Sigmoid colon (tissue), 7 donors: ENCODE data around the gene STX19. TPM values are rescaled to one million over a fixed set of nuclear protein-coding genes. Genes with fewer than 3 reads are reported as not detected.
"Not testable (repeated sequence)": the region's sequence is repeated elsewhere in the genome, so short reads cannot be mapped to it uniquely, and the experiment has no call there.

Experiments used
- DNase-seq: peaks from one replicate; pipeline ENCODE4 v3.0.0-alpha.2; 2019
- H3K27ac ChIP-seq, 4 donors: fragments of 200-600 bp; sonication (generic); one replicate each; pipeline ENCODE4 v1.5.1; 2016 to 2019; ENCODE audit warnings: mild to moderate bottlenecking in 1 of 4
- H3K27me3 ChIP-seq, 3 donors: fragments of 200-600 bp; sonication (generic); one replicate each; pipeline ENCODE4 v1.5.1; 2019; ENCODE audit warnings: mild to moderate bottlenecking in 1 of 3
- H3K36me3 ChIP-seq, 4 donors: fragments of 200-600 bp; sonication (generic); one replicate each; pipeline ENCODE4 v1.5.1; 2016 to 2019
- H3K4me1 ChIP-seq, 4 donors: fragments of 200-600 bp; sonication (generic); one replicate each; pipeline ENCODE4 v1.5.1; 2017 to 2019
- H3K4me3 ChIP-seq, 4 donors: fragments of 200-600 bp; sonication (generic); one replicate each; pipeline ENCODE4 v1.5.1; 2017 to 2019; ENCODE audit warnings: mild to moderate bottlenecking in 2 of 4, moderate library complexity in 1 of 4
- H3K9me3 ChIP-seq, 4 donors: fragments of 200-600 bp in 3 of 4; sonication (generic) in 3 of 4; one replicate each; pipeline versions ENCODE4 v1.5.1 to v1.6.1; 2013 to 2019
- CTCF ChIP-seq, 4 experiments: fragments of 450-650 bp in 3 of 4; fragments of 200-600 bp in 1 of 4; IDR thresholded peaks; one replicate each; pipeline ENCODE4 v1.5.1; 2016 to 2019; ENCODE audit warnings: antibody characterized with exemption in 4 of 4, mild to moderate bottlenecking in 3 of 4, moderate library complexity in 2 of 4
- EP300 ChIP-seq, 4 donors: sonication (generic); formaldehyde crosslinking; IDR thresholded peaks; one replicate each; pipeline ENCODE4 v1.6.1; 2017; ENCODE audit warnings: antibody characterized with exemption in 4 of 4
- POLR2A ChIP-seq, 2 donors: fragments of 450-650 bp; IDR thresholded peaks; one replicate each; pipeline ENCODE4 v1.6.1; 2016; ENCODE audit warnings: antibody characterized with exemption in 2 of 2, mild to moderate bottlenecking in 2 of 2, moderate library complexity in 2 of 2
- POLR2AphosphoS5 ChIP-seq, 4 donors: sonication (generic); formaldehyde crosslinking; IDR thresholded peaks; one replicate each; pipeline ENCODE4 v1.6.1; 2017; ENCODE audit warnings: antibody characterized with exemption in 4 of 4
- WGBS, 2 donors: extraction: QIAGEN DNeasy Blood & Tissue Kit; methylation state at CpG; one replicate each; pipeline ENCODE4 v1.1.7; 2013; 5-methylcytosine and 5-hydroxymethylcytosine counted together
- intact Hi-C: fragments of 100-400 bp; cut with DNase I; formaldehyde crosslinking; loops from one replicate; pipeline ENCODE4 v1.15.1; 2023
- polyA plus RNA-seq, 3 donors: library from polyadenylated mRNA; stranded (reverse); fragments of 200-250 nt; gene quantifications; one replicate each; pipeline ENCODE4 v1.2.3, GENCODE V29; 2013
- total RNA-seq, 4 donors: library from RNA; depleted of rRNA; stranded (reverse); fragments of >200 nt; gene quantifications; one replicate each; pipeline ENCODE4 v1.1.0, GENCODE V29; 2016
- donor health status: healthy with polysubstance abuse.
- donor health status: Bipolar disorder and iron deficiency.
- donor health status: healthy.

The STX19 gene
- total and polyA plus RNA-seq, 7 donors = 13.1 to 49.9 (median 34.2) TPM; not detected in 4

GRCh38 chr3:94050546-94050945 lies 22.1 kb upstream of the STX19 start:
- Histone ChIP-seq H3K4me1 (no peaks in the 10 kb centered on the region), H3K27me3 (no peaks in the 10 kb centered on the region), H3K36me3 (no peaks in the 10 kb centered on the region), H3K27ac (no peak overlapping the region), H3K4me3 (no peak overlapping the region), H3K9me3 (no peaks in the 10 kb centered on the region)
- TF ChIP-seq POLR2AphosphoS5 (IDR thresholded peaks at IDR 0.05) (no peak), POLR2A (IDR thresholded peaks at IDR 0.05) (no peak), CTCF (IDR thresholded peaks at IDR 0.05) (no peak), EP300 (IDR thresholded peaks at IDR 0.05) (no peak)
- intact Hi-C loops = no loop called here
- DNase-seq = no peak

GRCh38 chr3:94049267-94049666 lies 20.9 kb upstream of the STX19 start:
- no peaks in the 10 kb centered on the region for H3K4me1 ChIP-seq
- no peaks in the 10 kb centered on the region for H3K9me3 ChIP-seq
- H3K36me3 ChIP-seq = peaks cover 0 to 6% (median 3%) of the 10 kb centered on the region in 4 donors
- H3K27me3 ChIP-seq = no peaks in the 10 kb centered on the region
- intact Hi-C loops = no loop called here
- TF ChIP-seq EP300 (IDR thresholded peaks at IDR 0.05) (no peak), CTCF (IDR thresholded peaks at IDR 0.05) (no peak), POLR2AphosphoS5 (IDR thresholded peaks at IDR 0.05) (no peak), POLR2A (IDR thresholded peaks at IDR 0.05) (no peak)
- H3K4me3 ChIP-seq = no peak overlapping the region
- H3K27ac ChIP-seq = no peak overlapping the region
- no peak for DNase-seq
- 86 to 91% methylated on average over 2 of the region's 2 CpGs for WGBS, 2 donors

GRCh38 chr3:94046533-94046932 lies 18.1 kb upstream of the STX19 start:
- Histone ChIP-seq H3K4me3 (no peak overlapping the region), H3K27ac (no peak overlapping the region), H3K4me1 (no peaks in the 10 kb centered on the region), H3K27me3 (no peaks in the 10 kb centered on the region), H3K9me3 (no peaks in the 10 kb centered on the region), H3K36me3 (peaks cover 0 to 12% (median 7%) of the 10 kb centered on the region in 4 donors)
- TF ChIP-seq POLR2A (IDR thresholded peaks at IDR 0.05) (no peak), POLR2AphosphoS5 (IDR thresholded peaks at IDR 0.05) (no peak), EP300 (IDR thresholded peaks at IDR 0.05) (no peak), CTCF (IDR thresholded peaks at IDR 0.05) (no peak)
- no peak for DNase-seq
- 98 to 100% methylated on average over 2 of the region's 2 CpGs for WGBS, 2 donors
- intact Hi-C loops = no loop called here

GRCh38 chr3:94044100-94044936 lies 15.9 kb upstream of the STX19 start:
- WGBS, 2 donors = 98% methylated on average over 61 of the region's 61 CpGs
- intact Hi-C loops = not testable (repeated sequence)

GRCh38 chr3:94043285-94043684 lies 14.9 kb upstream of the STX19 start:
- peaks cover 0 to 25% (median 7%) of the 10 kb centered on the region in 4 donors for H3K36me3 ChIP-seq
- no peaks in the 10 kb centered on the region for H3K9me3 ChIP-seq
- no peaks in the 10 kb centered on the region for H3K4me1 ChIP-seq
- H3K4me3 ChIP-seq = no peak overlapping the region
- DNase-seq = no peak
- intact Hi-C loops = no loop called here
- no peak overlapping the region for H3K27ac ChIP-seq
- no peaks in the 10 kb centered on the region for H3K27me3 ChIP-seq
- 88 to 89% methylated on average over 1 of the region's 1 CpG for WGBS, 2 donors
- TF ChIP-seq EP300 (IDR thresholded peaks at IDR 0.05) (no peak), POLR2AphosphoS5 (IDR thresholded peaks at IDR 0.05) (no peak), CTCF (IDR thresholded peaks at IDR 0.05) (no peak), POLR2A (IDR thresholded peaks at IDR 0.05) (no peak)

More at GRCh38 chr3:94044100-94044936, 15.9 kb upstream of the STX19 start:
- H3K4me3 ChIP-seq, DNase-seq, H3K9me3 ChIP-seq, H3K27me3 ChIP-seq, H3K4me1 ChIP-seq, H3K27ac ChIP-seq: not testable (repeated sequence)
- peaks cover 0 to 18% (median 7%) of the 10 kb centered on the region in 4 donors for H3K36me3 ChIP-seq
